CD14-positive monocyte (primary cell): ENCODE measurements around the gene GATAD2A. TPM values are rescaled to one million over a fixed set of nuclear protein-coding genes. Genes with fewer than 3 reads are reported as not detected.

Experiments used
- DNase-seq, 3 donors: peaks; one replicate each; pipeline ENCODE4 v3.0.0-alpha.2; 2011 to 2022
- H2AFZ ChIP-seq: 2 replicates; pipeline ENCODE4 v1.6.0; 2012; ENCODE audit warnings: mild to moderate bottlenecking, low read depth, low read length, inconsistent platforms; ENCODE audit not compliant: insufficient read depth, poor library complexity, severe bottlenecking
- H3K27ac ChIP-seq, 2 donors: 1 replicate in 1 of 2; 2 replicates in 1 of 2; pipeline ENCODE4 v1.5.1; 2012 to 2013; ENCODE audit warnings: low read length in 2 of 2, control low read depth in 1 of 2, inconsistent platforms in 1 of 2, low read depth in 1 of 2, mild to moderate bottlenecking in 1 of 2
- H3K27me3 ChIP-seq, 2 donors: one replicate each; pipeline versions ENCODE4 v1.6.0 to v1.6.1; 2011 to 2013; ENCODE audit warnings: low read length in 2 of 2; ENCODE audit not compliant: control insufficient read depth in 2 of 2, insufficient read depth in 2 of 2
- H3K36me3 ChIP-seq, 2 donors: replicated peaks in 1 of 2; 1 replicate in 1 of 2; 2 replicates in 1 of 2; pipeline versions ENCODE4 v1.5.1 to v1.6.1; 2012 to 2013; ENCODE audit warnings: low read length in 2 of 2, control low read depth in 1 of 2, inconsistent platforms in 1 of 2, mild to moderate bottlenecking in 1 of 2; ENCODE audit not compliant: insufficient read depth in 2 of 2, control insufficient read depth in 1 of 2
- H3K4me1 ChIP-seq, 2 donors: 1 replicate in 1 of 2; 2 replicates in 1 of 2; pipeline versions ENCODE4 v1.5.1 to v1.6.1; 2012 to 2013; ENCODE audit warnings: low read length in 2 of 2, control low read depth in 1 of 2, inconsistent platforms in 1 of 2, mild to moderate bottlenecking in 1 of 2, moderate library complexity in 1 of 2; ENCODE audit not compliant: insufficient read depth in 2 of 2, control insufficient read depth in 1 of 2
- H3K4me2 ChIP-seq: replicated peaks from 2 replicates; pipeline ENCODE3; 2012; ENCODE audit warnings: low read length, moderate library complexity, mild to moderate bottlenecking; ENCODE audit not compliant: poor library complexity, severe bottlenecking; ENCODE audit errors: extremely low read depth
- H3K4me3 ChIP-seq, 3 experiments: fragments of 200-600 bp in 1 of 3; sonication (generic) in 1 of 3; replicated peaks in 1 of 3; 1 replicate in 2 of 3; 2 replicates in 1 of 3; pipeline ENCODE4 v1.5.1; 2011 to 2013; ENCODE audit warnings: low read length in 3 of 3, mild to moderate bottlenecking in 3 of 3, control low read depth in 2 of 3, low read depth in 2 of 3, inconsistent platforms in 1 of 3, moderate library complexity in 1 of 3
- H3K79me2 ChIP-seq: 2 replicates; pipeline ENCODE4 v1.6.0; 2012; ENCODE audit warnings: mild to moderate bottlenecking, control low read depth, inconsistent platforms, low read length, moderate library complexity; ENCODE audit not compliant: insufficient read depth
- H3K9ac ChIP-seq: 2 replicates; pipeline ENCODE4 v1.6.0; 2017; ENCODE audit warnings: low read length, mild to moderate bottlenecking; ENCODE audit not compliant: insufficient read depth, poor library complexity, severe bottlenecking
- H3K9me3 ChIP-seq, 2 donors: replicated peaks in 1 of 2; 1 replicate in 1 of 2; 2 replicates in 1 of 2; pipeline versions ENCODE4 v1.5.1 to v1.6.1; 2012 to 2013; ENCODE audit warnings: low read length in 2 of 2, control low read depth in 1 of 2; ENCODE audit not compliant: control insufficient read depth in 1 of 2, insufficient read depth in 1 of 2
- H4K20me1 ChIP-seq: 2 replicates; pipeline ENCODE4 v1.6.0; 2012; ENCODE audit warnings: mild to moderate bottlenecking, low read length, control low read depth, moderate library complexity; ENCODE audit not compliant: insufficient read depth
- H3K27ac Mint-ChIP-seq, 7 donors: one replicate each; pipeline ENCODE4 v1.8.0; 2020; ENCODE audit warnings: mild to moderate bottlenecking in 7 of 7, mixed read lengths in 7 of 7, moderate library complexity in 6 of 7, inconsistent platforms in 2 of 7
- H3K27me3 Mint-ChIP-seq, 3 donors: one replicate each; pipeline ENCODE4 v1.8.0; 2021 to 2022; ENCODE audit warnings: low read depth in 3 of 3, mild to moderate bottlenecking in 3 of 3, mixed read lengths in 3 of 3, moderate library complexity in 3 of 3, inconsistent platforms in 1 of 3
- H3K36me3 Mint-ChIP-seq, 2 donors: one replicate each; pipeline ENCODE4 v1.8.0; 2020; ENCODE audit warnings: mixed read lengths in 2 of 2, inconsistent platforms in 1 of 2, mild to moderate bottlenecking in 1 of 2
- H3K4me1 Mint-ChIP-seq: one replicate; pipeline ENCODE4 v1.8.0; 2020; ENCODE audit warnings: mild to moderate bottlenecking, mixed read lengths
- H3K4me3 Mint-ChIP-seq, 2 donors: one replicate each; pipeline ENCODE4 v1.8.0; 2020; ENCODE audit warnings: mild to moderate bottlenecking in 2 of 2, mixed read lengths in 2 of 2, moderate library complexity in 1 of 2
- H3K9me3 Mint-ChIP-seq, 7 donors: one replicate each; pipeline ENCODE4 v1.8.0; 2020 to 2022; ENCODE audit warnings: mixed read lengths in 7 of 7, mild to moderate bottlenecking in 6 of 7, moderate library complexity in 6 of 7, inconsistent platforms in 2 of 7
- WGBS: methylation state at CpG from one replicate; pipeline ENCODE4 v1.1.5; 2013; ENCODE audit warnings: missing lambda C conversion rate; ENCODE audit not compliant: insufficient coverage; 5-methylcytosine and 5-hydroxymethylcytosine counted together
- intact Hi-C, 2 donors: fragments of 100-400 bp; cut with micrococcal nuclease; formaldehyde crosslinking; loops; one replicate each; pipeline versions ENCODE4 v1.15.0 to v1.15.1; 2023
- polyA plus RNA-seq, 3 donors: library from polyadenylated mRNA; depleted of rRNA in 1 of 3; unstranded in 2 of 3; stranded (reverse) in 1 of 3; fragments of 300-500 nt in 2 of 3; fragments of >200 nt in 1 of 3; fragmentation: Illumina TruSeq in 2 of 3; gene quantifications; 1 replicate in 2 of 3; 2 replicates in 1 of 3; pipeline ENCODE4 v1.2.3, GENCODE V29; 2012 to 2021
- TF ChIP-seq, protein P1 (sequence below): fragments of 200-600 bp; IDR thresholded peaks from one replicate; pipeline ENCODE4 v1.8.0; 2022; ENCODE audit warnings: antibody characterized with exemption, mild to moderate bottlenecking

GATAD2A gene
- polyA plus RNA-seq, 3 donors: 8.0 to 35.9 (median 8.7) TPM

DNA sequence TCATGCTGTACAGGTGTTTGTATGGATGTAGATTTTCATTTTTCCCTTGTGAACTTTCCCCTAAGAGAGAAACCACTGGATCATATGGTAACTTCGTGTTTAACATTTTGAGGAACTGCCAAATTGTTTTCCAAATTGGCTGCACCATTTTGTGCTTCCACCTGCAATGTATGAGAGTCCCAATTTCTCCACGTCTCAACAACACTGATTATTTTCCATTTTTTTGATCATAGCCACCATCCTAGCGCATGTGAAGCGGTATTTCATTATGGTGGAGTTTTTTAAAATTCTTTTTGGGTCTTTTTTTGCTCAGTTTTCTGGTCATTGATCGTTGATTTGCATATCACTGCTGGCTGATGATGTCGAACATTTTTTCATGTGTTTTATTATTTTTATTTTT lies 115.5 kb downstream of the GATAD2A start:
- Mint-ChIP-seq H3K4me1 (peaks cover 14% of the 10 kb centered on the region), H3K9me3 (no peaks in the 10 kb centered on the region), H3K27me3 (no peaks in the 10 kb centered on the region), H3K27ac (no peak overlapping the region), H3K36me3 (peaks cover 29 to 57% of the 10 kb centered on the region in 2 donors), H3K4me3 (no peak overlapping the region)
- TF ChIP-seq, protein P1, sequence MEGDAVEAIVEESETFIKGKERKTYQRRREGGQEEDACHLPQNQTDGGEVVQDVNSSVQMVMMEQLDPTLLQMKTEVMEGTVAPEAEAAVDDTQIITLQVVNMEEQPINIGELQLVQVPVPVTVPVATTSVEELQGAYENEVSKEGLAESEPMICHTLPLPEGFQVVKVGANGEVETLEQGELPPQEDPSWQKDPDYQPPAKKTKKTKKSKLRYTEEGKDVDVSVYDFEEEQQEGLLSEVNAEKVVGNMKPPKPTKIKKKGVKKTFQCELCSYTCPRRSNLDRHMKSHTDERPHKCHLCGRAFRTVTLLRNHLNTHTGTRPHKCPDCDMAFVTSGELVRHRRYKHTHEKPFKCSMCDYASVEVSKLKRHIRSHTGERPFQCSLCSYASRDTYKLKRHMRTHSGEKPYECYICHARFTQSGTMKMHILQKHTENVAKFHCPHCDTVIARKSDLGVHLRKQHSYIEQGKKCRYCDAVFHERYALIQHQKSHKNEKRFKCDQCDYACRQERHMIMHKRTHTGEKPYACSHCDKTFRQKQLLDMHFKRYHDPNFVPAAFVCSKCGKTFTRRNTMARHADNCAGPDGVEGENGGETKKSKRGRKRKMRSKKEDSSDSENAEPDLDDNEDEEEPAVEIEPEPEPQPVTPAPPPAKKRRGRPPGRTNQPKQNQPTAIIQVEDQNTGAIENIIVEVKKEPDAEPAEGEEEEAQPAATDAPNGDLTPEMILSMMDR: no peak
- intact Hi-C loops: no loop called here
- H3K79me2 ChIP-seq: peaks cover 86% of the 10 kb centered on the region
- H3K9me3 ChIP-seq: no peaks in the 10 kb centered on the region
- no peak overlapping the region for H3K4me3 ChIP-seq
- WGBS: no CpG with 5 or more reads among the region's 6 CpGs
- no peak overlapping the region for H3K27ac ChIP-seq
- no peaks in the 10 kb centered on the region for H3K27me3 ChIP-seq
- no peak for DNase-seq
- H3K4me2 ChIP-seq: no peak overlapping the region
- H3K4me1 ChIP-seq: peaks cover 10 to 15% of the 10 kb centered on the region in 2 donors
- H4K20me1 ChIP-seq: peaks cover 48% of the 10 kb centered on the region
- H2AFZ ChIP-seq: no peak overlapping the region
- peaks cover 32 to 52% of the 10 kb centered on the region in 2 donors for H3K36me3 ChIP-seq
- no peak overlapping the region for H3K9ac ChIP-seq

DNA sequence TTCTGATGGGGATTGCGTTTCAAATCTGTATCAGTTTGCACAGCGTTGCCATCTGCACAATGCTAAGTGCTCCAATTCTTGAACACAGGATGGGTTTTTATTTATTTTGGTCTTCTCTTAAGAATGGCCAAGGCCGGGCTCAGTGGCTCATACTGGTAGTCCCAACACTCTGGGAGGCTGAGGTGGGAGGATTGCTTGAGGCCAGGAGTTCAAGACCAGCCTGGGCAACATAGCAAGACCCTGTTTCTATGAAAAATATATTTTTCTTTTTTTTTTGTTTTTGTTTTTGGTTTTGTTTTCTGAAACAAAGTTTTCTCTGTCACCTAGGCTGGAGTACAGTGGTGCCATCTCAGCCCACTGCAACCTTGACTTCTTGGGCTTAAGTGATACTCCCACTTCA lies 117.7 kb downstream of the GATAD2A start:
- TF ChIP-seq, protein P1: no peak
- Mint-ChIP-seq H3K9me3 (no peaks in the 10 kb centered on the region), H3K4me3 (no peak overlapping the region), H3K27me3 (peaks cover 0 to 2% (median 0%) of the 10 kb centered on the region in 3 donors), H3K36me3 (peaks cover 45 to 76% of the 10 kb centered on the region in 2 donors), H3K27ac (no peak overlapping the region), H3K4me1 (peaks cover 11% of the 10 kb centered on the region)
- H4K20me1 ChIP-seq: peaks cover 62% of the 10 kb centered on the region
- H3K9ac ChIP-seq: no peak overlapping the region
- DNase-seq: no peak
- no peaks in the 10 kb centered on the region for H3K9me3 ChIP-seq
- H3K27me3 ChIP-seq: no peaks in the 10 kb centered on the region
- WGBS: 100% methylated on average over 2 of the region's 3 CpGs
- peaks cover 54 to 74% of the 10 kb centered on the region in 2 donors for H3K36me3 ChIP-seq
- H3K4me2 ChIP-seq: no peak overlapping the region
- no peaks in the 10 kb centered on the region for H3K4me1 ChIP-seq
- peaks cover 65% of the 10 kb centered on the region for H3K79me2 ChIP-seq
- no peak overlapping the region for H2AFZ ChIP-seq
- intact Hi-C loops: no loop called here
- H3K27ac ChIP-seq: no peak overlapping the region
- H3K4me3 ChIP-seq: no peak overlapping the region
